HepG2 (cell line): ENCODE measurements around the gene GAS2. TPM values are rescaled to one million over a fixed set of nuclear protein-coding genes. Genes with fewer than 3 reads are reported as not detected.

Experiments used
- ATF1 ChIP-seq: IDR thresholded peaks from 2 replicates; pipeline ENCODE4 v1.6.1; 2016; ENCODE audit warnings: mild to moderate bottlenecking, control low read depth
- TGIF2 ChIP-seq: IDR thresholded peaks from 2 replicates; pipeline ENCODE4 v1.6.1; 2016; ENCODE audit warnings: control low read depth, missing compliant biosample characterization
- ZHX2 ChIP-seq, 2 experiments: sonication (generic) in 1 of 2; formaldehyde crosslinking in 1 of 2; IDR thresholded peaks; 2 replicates each; pipeline versions ENCODE4 v1.6.1 to v1.9.0; 2014 to 2022; ENCODE audit warnings: antibody characterized with exemption in 1 of 2, borderline replicate concordance in 1 of 2, inconsistent platforms in 1 of 2, low read depth in 1 of 2, missing genetic modification reagents in 1 of 2
- ZNF12 ChIP-seq: sonication (generic); formaldehyde crosslinking; IDR thresholded peaks from 2 replicates; pipeline ENCODE4 v1.5.0; 2020; ENCODE audit warnings: missing genetic modification reagents
- ZNF296 ChIP-seq: sonication (generic); formaldehyde crosslinking; conservative IDR thresholded peaks from 2 replicates; pipeline ENCODE4 v1.5.0; 2020; ENCODE audit warnings: mild to moderate bottlenecking, missing genetic modification reagents
- polyA plus RNA-seq, 8 experiments: library from polyadenylated mRNA; depleted of rRNA in 3 of 8; stranded (reverse) in 7 of 8; unstranded in 1 of 8; fragments of >200 nt; fragmentation: Illumina TruSeq in 4 of 8; extraction: Trizol in 4 of 8; gene quantifications; 2 replicates each; pipeline versions ENCODE4 v1.2.1 to v1.2.3, GENCODE V29; 2011 to 2016; ENCODE audit warnings: low read depth in 4 of 8, missing spikeins in 1 of 8, mixed read lengths in 1 of 8; ENCODE audit not compliant: insufficient read depth in 1 of 8
- total RNA-seq, 5 experiments: library from RNA; depleted of rRNA; stranded (reverse); fragments of >200 nt; fragmentation: Illumina TruSeq; extraction: Trizol; gene quantifications; 2 replicates each; pipeline ENCODE4 v1.2.3, GENCODE V29; 2016; ENCODE audit warnings: low read depth in 1 of 5
- TF ChIP-seq, protein P1 (sequence below): IDR thresholded peaks from 2 replicates; pipeline ENCODE4 v1.6.1; 2016; ENCODE audit warnings: low read depth, missing genetic modification reagents, missing compliant biosample characterization
- TF ChIP-seq, protein P2 (sequence below), 2 experiments: fragments of 450-650 bp in 1 of 2; sonication (generic) in 1 of 2; formaldehyde crosslinking in 1 of 2; IDR thresholded peaks; 2 replicates each; pipeline versions ENCODE4 v1.6.1 to v1.8.0; 2016 to 2022; ENCODE audit warnings: antibody characterized with exemption in 1 of 2, mild to moderate bottlenecking in 1 of 2, missing genetic modification reagents in 1 of 2

Gene GAS2
- total and polyA plus RNA-seq, 2 of the 13 experiments (the other 11 are each of a cell fraction or from before 2014, with no cell fraction given): 26.0 to 85.1 TPM

GRCh38 chr11:22792497-22792896 lies 126.1 kb downstream of the GAS2 start (continued):
- TF ChIP-seq, protein P1, sequence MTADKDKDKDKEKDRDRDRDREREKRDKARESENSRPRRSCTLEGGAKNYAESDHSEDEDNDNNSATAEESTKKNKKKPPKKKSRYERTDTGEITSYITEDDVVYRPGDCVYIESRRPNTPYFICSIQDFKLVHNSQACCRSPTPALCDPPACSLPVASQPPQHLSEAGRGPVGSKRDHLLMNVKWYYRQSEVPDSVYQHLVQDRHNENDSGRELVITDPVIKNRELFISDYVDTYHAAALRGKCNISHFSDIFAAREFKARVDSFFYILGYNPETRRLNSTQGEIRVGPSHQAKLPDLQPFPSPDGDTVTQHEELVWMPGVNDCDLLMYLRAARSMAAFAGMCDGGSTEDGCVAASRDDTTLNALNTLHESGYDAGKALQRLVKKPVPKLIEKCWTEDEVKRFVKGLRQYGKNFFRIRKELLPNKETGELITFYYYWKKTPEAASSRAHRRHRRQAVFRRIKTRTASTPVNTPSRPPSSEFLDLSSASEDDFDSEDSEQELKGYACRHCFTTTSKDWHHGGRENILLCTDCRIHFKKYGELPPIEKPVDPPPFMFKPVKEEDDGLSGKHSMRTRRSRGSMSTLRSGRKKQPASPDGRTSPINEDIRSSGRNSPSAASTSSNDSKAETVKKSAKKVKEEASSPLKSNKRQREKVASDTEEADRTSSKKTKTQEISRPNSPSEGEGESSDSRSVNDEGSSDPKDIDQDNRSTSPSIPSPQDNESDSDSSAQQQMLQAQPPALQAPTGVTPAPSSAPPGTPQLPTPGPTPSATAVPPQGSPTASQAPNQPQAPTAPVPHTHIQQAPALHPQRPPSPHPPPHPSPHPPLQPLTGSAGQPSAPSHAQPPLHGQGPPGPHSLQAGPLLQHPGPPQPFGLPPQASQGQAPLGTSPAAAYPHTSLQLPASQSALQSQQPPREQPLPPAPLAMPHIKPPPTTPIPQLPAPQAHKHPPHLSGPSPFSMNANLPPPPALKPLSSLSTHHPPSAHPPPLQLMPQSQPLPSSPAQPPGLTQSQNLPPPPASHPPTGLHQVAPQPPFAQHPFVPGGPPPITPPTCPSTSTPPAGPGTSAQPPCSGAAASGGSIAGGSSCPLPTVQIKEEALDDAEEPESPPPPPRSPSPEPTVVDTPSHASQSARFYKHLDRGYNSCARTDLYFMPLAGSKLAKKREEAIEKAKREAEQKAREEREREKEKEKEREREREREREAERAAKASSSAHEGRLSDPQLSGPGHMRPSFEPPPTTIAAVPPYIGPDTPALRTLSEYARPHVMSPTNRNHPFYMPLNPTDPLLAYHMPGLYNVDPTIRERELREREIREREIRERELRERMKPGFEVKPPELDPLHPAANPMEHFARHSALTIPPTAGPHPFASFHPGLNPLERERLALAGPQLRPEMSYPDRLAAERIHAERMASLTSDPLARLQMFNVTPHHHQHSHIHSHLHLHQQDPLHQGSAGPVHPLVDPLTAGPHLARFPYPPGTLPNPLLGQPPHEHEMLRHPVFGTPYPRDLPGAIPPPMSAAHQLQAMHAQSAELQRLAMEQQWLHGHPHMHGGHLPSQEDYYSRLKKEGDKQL: no peak
- TF ChIP-seq, protein P2, sequence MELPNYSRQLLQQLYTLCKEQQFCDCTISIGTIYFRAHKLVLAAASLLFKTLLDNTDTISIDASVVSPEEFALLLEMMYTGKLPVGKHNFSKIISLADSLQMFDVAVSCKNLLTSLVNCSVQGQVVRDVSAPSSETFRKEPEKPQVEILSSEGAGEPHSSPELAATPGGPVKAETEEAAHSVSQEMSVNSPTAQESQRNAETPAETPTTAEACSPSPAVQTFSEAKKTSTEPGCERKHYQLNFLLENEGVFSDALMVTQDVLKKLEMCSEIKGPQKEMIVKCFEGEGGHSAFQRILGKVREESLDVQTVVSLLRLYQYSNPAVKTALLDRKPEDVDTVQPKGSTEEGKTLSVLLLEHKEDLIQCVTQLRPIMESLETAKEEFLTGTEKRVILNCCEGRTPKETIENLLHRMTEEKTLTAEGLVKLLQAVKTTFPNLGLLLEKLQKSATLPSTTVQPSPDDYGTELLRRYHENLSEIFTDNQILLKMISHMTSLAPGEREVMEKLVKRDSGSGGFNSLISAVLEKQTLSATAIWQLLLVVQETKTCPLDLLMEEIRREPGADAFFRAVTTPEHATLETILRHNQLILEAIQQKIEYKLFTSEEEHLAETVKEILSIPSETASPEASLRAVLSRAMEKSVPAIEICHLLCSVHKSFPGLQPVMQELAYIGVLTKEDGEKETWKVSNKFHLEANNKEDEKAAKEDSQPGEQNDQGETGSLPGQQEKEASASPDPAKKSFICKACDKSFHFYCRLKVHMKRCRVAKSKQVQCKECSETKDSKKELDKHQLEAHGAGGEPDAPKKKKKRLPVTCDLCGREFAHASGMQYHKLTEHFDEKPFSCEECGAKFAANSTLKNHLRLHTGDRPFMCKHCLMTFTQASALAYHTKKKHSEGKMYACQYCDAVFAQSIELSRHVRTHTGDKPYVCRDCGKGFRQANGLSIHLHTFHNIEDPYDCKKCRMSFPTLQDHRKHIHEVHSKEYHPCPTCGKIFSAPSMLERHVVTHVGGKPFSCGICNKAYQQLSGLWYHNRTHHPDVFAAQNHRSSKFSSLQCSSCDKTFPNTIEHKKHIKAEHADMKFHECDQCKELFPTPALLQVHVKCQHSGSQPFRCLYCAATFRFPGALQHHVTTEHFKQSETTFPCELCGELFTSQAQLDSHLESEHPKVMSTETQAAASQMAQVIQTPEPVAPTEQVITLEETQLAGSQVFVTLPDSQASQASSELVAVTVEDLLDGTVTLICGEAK (IDR thresholded peaks at IDR 0.05): no peak
- TF ChIP-seq, protein P2 (CRISPR knock-in tag; IDR thresholded peaks at IDR 0.05): no peak
- TF ChIP-seq TGIF2 (no peak), ZNF12 (CRISPR knock-in tag) (no peak), ATF1 (CRISPR knock-in tag) (no peak), ZNF296 (CRISPR knock-in tag) (no peak), ZHX2 (IDR thresholded peaks at IDR 0.05; ENCODE audit: low read depth) (no peak), ZHX2 (CRISPR knock-in tag; IDR thresholded peaks at IDR 0.05; ENCODE audit: borderline replicate concordance) (no peak)
